Pancreas (tissue), 10 donors: Measurements from ENCODE around the gene RGMA. TPM values are rescaled to one million over a fixed set of nuclear protein-coding genes. Genes with fewer than 3 reads are reported as not detected.

Source experiments
- ATAC-seq, 4 donors: fragments of 200-7000 bp; cut with Tn5 transposase; one replicate each; pipeline versions ENCODE4 v1.8.0 to v1.9.1; 2020; ENCODE audit warnings: mild to moderate bottlenecking in 4 of 4, moderate library complexity in 4 of 4
- DNase-seq, 6 donors: peaks; one replicate each; pipeline ENCODE4 v3.0.0-alpha.2; 2020
- FAIRE-seq: peaks from 2 replicates; lab custom pipeline; 2012; peaks lifted over from hg19 to GRCh38; lab: Jason Lieb, UNC
- H3K27ac ChIP-seq, 4 donors: fragments of 200-600 bp; sonication (generic); 1 replicate in 3 of 4; 2 replicates in 1 of 4; pipeline versions ENCODE4 v1.5.0 to v1.8.0; 2020
- H3K27me3 ChIP-seq, 4 donors: fragments of 200-600 bp; one replicate each; pipeline ENCODE4 v1.8.0; 2021
- H3K36me3 ChIP-seq, 3 donors: fragments of 200-600 bp; sonication (generic) in 1 of 3; one replicate each; pipeline versions ENCODE4 v1.5.0 to v1.8.0; 2020 to 2021
- H3K4me1 ChIP-seq, 3 donors: fragments of 200-600 bp; one replicate each; pipeline ENCODE4 v1.8.0; 2021
- H3K4me3 ChIP-seq, 4 donors: fragments of 200-600 bp; sonication (generic) in 2 of 4; one replicate each; pipeline versions ENCODE4 v1.5.0 to v1.8.0; 2020 to 2021
- H3K9me3 ChIP-seq, 4 donors: fragments of 200-600 bp; one replicate each; pipeline ENCODE4 v1.8.0; 2021
- CTCF ChIP-seq, 4 donors: fragments of 200-600 bp; sonication (generic) in 3 of 4; IDR thresholded peaks; one replicate each; pipeline versions ENCODE4 v1.5.0 to v1.8.0; 2021; ENCODE audit warnings: antibody characterized with exemption in 4 of 4
- WGBS, 2 donors: extraction: QIAGEN DNeasy Blood & Tissue Kit; methylation state at CpG; one replicate each; pipeline ENCODE4 v1.1.7; 2013; 5-methylcytosine and 5-hydroxymethylcytosine counted together
- intact Hi-C, 3 donors: fragments of 100-400 bp; cut with DNase I; formaldehyde crosslinking; loops; one replicate each; pipeline versions ENCODE4 v1.11.1 to v1.14.2; 2022
- polyA plus RNA-seq, 2 donors: library from polyadenylated mRNA; stranded (reverse); fragments of 200-250 nt; gene quantifications; one replicate each; pipeline ENCODE4 v1.2.3, GENCODE V29; 2013
- total RNA-seq, 6 donors: library from RNA; stranded (reverse); fragmentation: NEBNext Ultra II Directional in 4 of 6; extraction: Animal tissue kit (Norgen Biotek cat#: 25700) in 4 of 6; gene quantifications; one replicate each; pipeline versions ENCODE4 v1.2.1 to v1.2.4, GENCODE V29; 2021 to 2023
- donor health status: healthy with polysubstance abuse.
- donor health status: DM: no; HTN: no; CAD: no; lungs with moderate emphysema.
- donor health status: DM: no; HTN: no; CAD: no.
- donor health status: control.
- donor health status: control.
- donor health status: Bipolar disorder and iron deficiency.
- donor health status: DM: yes; HTN: yes; CAD: no.
- donor health status: DM: no; HTN: no; CAD: no.
- donor health status: DM: no; HTN: no; CAD: no.
- donor health status: DM: yes; HTN: yes; CAD: no.

Gene RGMA
- total and polyA plus RNA-seq, 8 donors: 3.7 to 14.3 (median 6.8) TPM

- Histone ChIP-seq H3K36me3 (peaks cover 0 to 44% (median 17%) of the 10 kb centered on the region in 3 donors), H3K4me3 (no peak overlapping the region), H3K4me1 (peaks cover 0 to 27% (median 5%) of the 10 kb centered on the region in 3 donors), H3K27ac (no peak overlapping the region), H3K9me3 (no peaks in the 10 kb centered on the region), H3K27me3 (no peaks in the 10 kb centered on the region)
- intact Hi-C loops: no loop called here
- FAIRE-seq: no peak
- no peak for TF ChIP-seq CTCF (IDR thresholded peaks at IDR 0.05)
- 84 to 89% methylated on average over 1 of the region's 1 CpG for WGBS, 2 donors
- ATAC-seq: no peak
- no peak for DNase-seq
These were observed 63.4 kb downstream of the RGMA start for GRCh38 chr15:93025625-93025982.

GRCh38 chr15:93024716-93025624 is 64.0 kb downstream of the RGMA start:
- no peak for TF ChIP-seq CTCF (IDR thresholded peaks at IDR 0.05)
- Histone ChIP-seq H3K4me1 (peaks cover 0 to 22% (median 5%) of the 10 kb centered on the region in 3 donors), H3K9me3 (no peaks in the 10 kb centered on the region), H3K4me3 (no peak overlapping the region), H3K27ac (no peak overlapping the region), H3K27me3 (no peaks in the 10 kb centered on the region), H3K36me3 (peaks cover 0 to 50% (median 24%) of the 10 kb centered on the region in 3 donors)
- WGBS, 2 donors: 81 to 90% methylated on average over 8 of the region's 8 CpGs
- ATAC-seq (no peak), DNase-seq (no peak), FAIRE-seq (no peak)
- intact Hi-C loops: no loop called here

GRCh38 chr15:93024293-93024692 is 64.7 kb downstream of the RGMA start:
- H3K27ac ChIP-seq: no peak overlapping the region
- ATAC-seq (no peak), DNase-seq (no peak), FAIRE-seq (no peak)
- no peak overlapping the region for H3K4me3 ChIP-seq
- TF ChIP-seq CTCF (IDR thresholded peaks at IDR 0.05): no peak
- H3K9me3 ChIP-seq: no peaks in the 10 kb centered on the region
- WGBS, 2 donors: 94 to 96% methylated on average over 10 of the region's 10 CpGs
- intact Hi-C loops: no loop called here
- H3K4me1 ChIP-seq: peaks cover 0 to 18% (median 5%) of the 10 kb centered on the region in 3 donors
- H3K36me3 ChIP-seq: peaks cover 0 to 57% (median 31%) of the 10 kb centered on the region in 3 donors
- no peaks in the 10 kb centered on the region for H3K27me3 ChIP-seq

- TF ChIP-seq CTCF (IDR thresholded peaks at IDR 0.05): no peak
- Histone ChIP-seq H3K9me3 (no peaks in the 10 kb centered on the region), H3K36me3 (peaks cover 0 to 69% (median 49%) of the 10 kb centered on the region in 3 donors), H3K4me3 (no peak overlapping the region), H3K27me3 (no peaks in the 10 kb centered on the region), H3K4me1 (no peaks in the 10 kb centered on the region), H3K27ac (no peak overlapping the region)
- intact Hi-C loops: no loop called here
- FAIRE-seq (no peak), DNase-seq (no peak), ATAC-seq (no peak)
- 94 to 95% methylated on average over 3 of the region's 3 CpGs for WGBS, 2 donors
These were observed 67.8 kb downstream of the RGMA start for GRCh38 chr15:93020976-93021772.
